H9 (cell line): ENCODE results near the gene GSTA3. TPM values are rescaled to one million over a fixed set of nuclear protein-coding genes. Genes with fewer than 3 reads are reported as not detected.

Source experiments
- DNase-seq: peaks from one replicate; pipeline ENCODE4 v3.0.0-alpha.2; 2017
- H2AFZ ChIP-seq: one replicate; pipeline ENCODE4 v1.6.1; 2013; ENCODE audit warnings: mild to moderate bottlenecking, low read length, control low read depth, moderate library complexity
- H2AK5ac ChIP-seq: 2 replicates; pipeline ENCODE4 v1.6.1; 2013; ENCODE audit warnings: low read length, control low read depth, mixed read lengths; ENCODE audit not compliant: insufficient read length
- H2BK120ac ChIP-seq: one replicate; pipeline ENCODE4 v1.6.1; 2013; ENCODE audit warnings: low read depth, mild to moderate bottlenecking, low read length, control low read depth, inconsistent platforms; ENCODE audit not compliant: poor library complexity, severe bottlenecking
- H2BK12ac ChIP-seq: 2 replicates; pipeline ENCODE4 v1.6.1; 2013; ENCODE audit warnings: low read length, control low read depth, mixed read lengths, low read depth; ENCODE audit not compliant: insufficient read length
- H2BK15ac ChIP-seq: 2 replicates; pipeline ENCODE4 v1.6.1; 2013; ENCODE audit warnings: low read depth, low read length, control low read depth
- H2BK20ac ChIP-seq: one replicate; pipeline ENCODE4 v1.6.1; 2013; ENCODE audit warnings: low read depth, mild to moderate bottlenecking, low read length, control low read depth, inconsistent platforms; ENCODE audit not compliant: poor library complexity, severe bottlenecking
- H2BK5ac ChIP-seq: 2 replicates; pipeline ENCODE4 v1.6.1; 2013; ENCODE audit warnings: low read length, control low read depth, mixed read lengths; ENCODE audit not compliant: insufficient read length
- H3K14ac ChIP-seq: 2 replicates; pipeline ENCODE4 v1.6.1; 2013; ENCODE audit warnings: low read length, control low read depth; ENCODE audit not compliant: insufficient read depth
- H3K18ac ChIP-seq: 2 replicates; pipeline ENCODE4 v1.6.1; 2013; ENCODE audit warnings: low read depth, mild to moderate bottlenecking, mixed read lengths, low read length, control low read depth; ENCODE audit not compliant: insufficient read length
- H3K23ac ChIP-seq: 2 replicates; pipeline ENCODE4 v1.6.1; 2013; ENCODE audit warnings: low read length, control low read depth, mixed read lengths, low read depth; ENCODE audit not compliant: insufficient read length
- H3K23me2 ChIP-seq: 2 replicates; pipeline ENCODE4 v1.6.1; 2013; ENCODE audit warnings: low read depth, mild to moderate bottlenecking, mixed read lengths, low read length, control low read depth; ENCODE audit not compliant: insufficient read length, poor library complexity, severe bottlenecking
- H3K27ac ChIP-seq: 2 replicates; pipeline ENCODE4 v1.5.1; 2013; ENCODE audit warnings: low read length, control low read depth, mixed read lengths, low read depth; ENCODE audit not compliant: insufficient read length
- H3K27me3 ChIP-seq: 2 replicates; pipeline ENCODE4 v1.6.1; 2013; ENCODE audit warnings: low read length, control low read depth, inconsistent platforms; ENCODE audit not compliant: insufficient read depth
- H3K4ac ChIP-seq: 2 replicates; pipeline ENCODE4 v1.6.1; 2013; ENCODE audit warnings: low read depth, mild to moderate bottlenecking, control low read depth, inconsistent platforms, low read length, moderate library complexity
- H3K4me1 ChIP-seq: 2 replicates; pipeline ENCODE4 v1.6.1; 2013; ENCODE audit warnings: low read length, control low read depth, inconsistent platforms; ENCODE audit not compliant: insufficient read depth
- H3K4me2 ChIP-seq: 2 replicates; pipeline ENCODE4 v1.6.1; 2013; ENCODE audit warnings: low read length, control low read depth, mixed read lengths; ENCODE audit not compliant: insufficient read length, insufficient read depth
- H3K56ac ChIP-seq: 2 replicates; pipeline ENCODE4 v1.6.1; 2013; ENCODE audit warnings: low read depth, mild to moderate bottlenecking, mixed read lengths, low read length, control low read depth; ENCODE audit not compliant: insufficient read length
- H3K79me1 ChIP-seq: 2 replicates; pipeline ENCODE4 v1.6.1; 2013; ENCODE audit warnings: low read depth, mild to moderate bottlenecking, moderate library complexity, low read length, control low read depth, inconsistent platforms; ENCODE audit not compliant: insufficient read depth, poor library complexity, severe bottlenecking
- H3K79me2 ChIP-seq: 2 replicates; pipeline ENCODE4 v1.6.1; 2013; ENCODE audit warnings: low read length, control low read depth, inconsistent platforms; ENCODE audit not compliant: insufficient read depth
- H3K9ac ChIP-seq: 2 replicates; pipeline ENCODE4 v1.6.1; 2013; ENCODE audit warnings: low read length, control low read depth, mixed read lengths; ENCODE audit not compliant: insufficient read length; ENCODE audit errors: extremely low read depth
- H3K9me3 ChIP-seq: one replicate; pipeline ENCODE4 v1.6.1; 2013; ENCODE audit warnings: low read depth, low read length, inconsistent platforms; ENCODE audit not compliant: control insufficient read depth
- H3T11ph ChIP-seq: one replicate; pipeline ENCODE4 v1.6.1; 2013; ENCODE audit warnings: mild to moderate bottlenecking, low read length, control low read depth, inconsistent platforms
- H4K20me1 ChIP-seq: one replicate; pipeline ENCODE4 v1.6.1; 2013; ENCODE audit not compliant: control insufficient read depth, insufficient read length, insufficient read depth
- H4K5ac ChIP-seq: 2 replicates; pipeline ENCODE4 v1.6.1; 2013; ENCODE audit warnings: low read depth, mild to moderate bottlenecking, mixed read lengths, low read length, control low read depth; ENCODE audit not compliant: insufficient read length
- H4K8ac ChIP-seq: replicated peaks from 2 replicates; pipeline ENCODE4 v1.6.1; 2013; ENCODE audit warnings: low read length, control low read depth, mixed read lengths, low read depth; ENCODE audit not compliant: insufficient read length
- H4K91ac ChIP-seq: 2 replicates; pipeline ENCODE4 v1.6.1; 2013; ENCODE audit warnings: low read depth, mild to moderate bottlenecking, moderate library complexity, mixed read lengths, low read length, control low read depth; ENCODE audit not compliant: insufficient read length
- H3K27ac Mint-ChIP-seq, 3 experiments: 2 replicates in 2 of 3; 3 replicates in 1 of 3; pipeline ENCODE4 v1.8.0; 2020 to 2021; ENCODE audit warnings: mixed read lengths in 3 of 3, mild to moderate bottlenecking in 1 of 3, moderate library complexity in 1 of 3
- H3K27me3 Mint-ChIP-seq: 2 replicates; pipeline ENCODE4 v1.8.0; 2021; ENCODE audit warnings: low read depth, mild to moderate bottlenecking, moderate library complexity, mixed read lengths
- H3K36me3 Mint-ChIP-seq, 3 experiments: 2 replicates in 2 of 3; 3 replicates in 1 of 3; pipeline ENCODE4 v1.8.0; 2020 to 2021; ENCODE audit warnings: low read depth in 3 of 3, mixed read lengths in 3 of 3; ENCODE audit not compliant: insufficient read depth in 1 of 3
- H3K4me1 Mint-ChIP-seq, 2 experiments: 2 replicates each; pipeline ENCODE4 v1.8.0; 2020; ENCODE audit warnings: mixed read lengths in 2 of 2
- H3K4me3 Mint-ChIP-seq, 2 experiments: 2 replicates in 1 of 2; 3 replicates in 1 of 2; pipeline ENCODE4 v1.8.0; 2020 to 2021; ENCODE audit warnings: mild to moderate bottlenecking in 2 of 2, mixed read lengths in 2 of 2, moderate library complexity in 1 of 2
- H3K9me3 Mint-ChIP-seq, 2 experiments: 2 replicates in 1 of 2; 3 replicates in 1 of 2; pipeline ENCODE4 v1.8.0; 2020; ENCODE audit warnings: mild to moderate bottlenecking in 2 of 2, mixed read lengths in 2 of 2, moderate library complexity in 1 of 2
- WGBS: extraction: QIAGEN DNeasy Blood & Tissue Kit; methylation state at CpG from one replicate; pipeline ENCODE4 v1.1.7; 2013; ENCODE audit warnings: missing lambda C conversion rate, low lambda C conversion rate, mixed read lengths; ENCODE audit not compliant: insufficient read length; ENCODE audit errors: extremely low coverage; 5-methylcytosine and 5-hydroxymethylcytosine counted together
- total RNA-seq: library from RNA; stranded (reverse); gene quantifications from 2 replicates; pipeline ENCODE4 v1.2.1, GENCODE V29; 2021
- TF ChIP-seq, protein P1 (sequence below): fragments of 200-600 bp; sonication (generic); conservative IDR thresholded peaks from 3 replicates; pipeline ENCODE4 v1.8.0; 2021; ENCODE audit warnings: antibody characterized with exemption, mild to moderate bottlenecking

The GSTA3 gene
- total RNA-seq, 1 experiment from 2014 or later, result not detected

DNA sequence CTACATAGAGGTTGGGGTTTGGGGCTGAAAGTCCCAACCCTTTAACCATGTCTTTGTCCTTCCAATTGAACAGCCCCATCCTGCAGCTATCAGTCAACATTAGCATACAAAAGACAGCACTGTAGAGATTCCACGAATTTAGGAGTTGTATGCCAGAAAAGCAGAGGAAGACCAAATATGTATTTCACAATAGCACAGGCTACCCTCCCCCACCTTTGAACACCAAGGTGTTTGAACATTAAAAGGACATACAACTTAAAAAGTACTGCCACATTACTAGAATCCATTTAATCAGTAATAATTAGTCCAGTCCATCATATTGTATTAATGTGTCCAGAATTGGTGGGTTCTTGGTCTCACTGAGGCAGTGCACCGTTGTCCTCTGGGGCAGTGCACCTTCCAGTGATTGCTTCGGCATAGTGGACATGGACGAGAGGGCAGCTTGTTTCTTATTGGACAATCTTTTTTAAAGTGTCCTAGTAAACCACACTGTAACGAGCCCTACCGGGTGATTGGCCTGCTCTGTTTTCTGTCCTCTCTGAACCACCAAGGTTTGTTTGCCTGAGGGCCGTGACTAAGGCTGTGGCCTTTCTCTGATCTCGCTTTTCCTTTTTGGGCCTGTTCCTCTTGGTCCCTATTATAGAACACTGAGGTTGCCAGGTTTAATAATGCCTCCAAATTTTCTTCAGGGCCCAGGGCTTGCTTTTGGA, 49.2 kb upstream of the GSTA3 start:
- WGBS, result no CpG with 5 or more reads among the region's 8 CpGs

More for the DNA sequence above, 49.2 kb upstream of the GSTA3 start:
- no peak overlapping the region for H2BK20ac ChIP-seq
- Mint-ChIP-seq H3K36me3 (peaks cover 0 to 16% (median 4%) of the 10 kb centered on the region in 3 experiments; a peak in 3 of 7 replicates), H3K27me3 (peaks cover 36% of the 10 kb centered on the region), H3K27ac (no peak overlapping the region), H3K4me3 (no peak overlapping the region), H3K4me1 (peaks cover 40 to 41% of the 10 kb centered on the region in 2 experiments), H3K9me3 (peaks cover 9 to 21% of the 10 kb centered on the region in 2 experiments; a peak in 4 of 5 replicates)
- no peak for DNase-seq
- no peak overlapping the region for H3K27ac ChIP-seq
- H4K20me1 ChIP-seq, result no peaks in the 10 kb centered on the region
- no peak overlapping the region for H2AK5ac ChIP-seq
- no peaks in the 10 kb centered on the region for H3K79me1 ChIP-seq
- H4K8ac ChIP-seq, result no peak overlapping the region
- no peaks in the 10 kb centered on the region for H3K23me2 ChIP-seq
- no peak overlapping the region for H2BK12ac ChIP-seq
- H4K91ac ChIP-seq, result no peak overlapping the region
- no peaks in the 10 kb centered on the region; the same call in 1 of the 2 replicates for H3K4me1 ChIP-seq
- no peak overlapping the region for H3K4ac ChIP-seq
- H2BK5ac ChIP-seq, result no peak overlapping the region
- no peak overlapping the region for H2BK15ac ChIP-seq
- no peak overlapping the region for H4K5ac ChIP-seq
- no peaks in the 10 kb centered on the region for H3K9me3 ChIP-seq
- no peak overlapping the region for H3K4me2 ChIP-seq
- H3K9ac ChIP-seq, result no peak overlapping the region
- H3K79me2 ChIP-seq, result no peaks in the 10 kb centered on the region
- H2BK120ac ChIP-seq, result no peak overlapping the region
- no peak overlapping the region for H3K18ac ChIP-seq
- no peak overlapping the region for H3K56ac ChIP-seq
- no peak overlapping the region for H3T11ph ChIP-seq
- no peak overlapping the region for H3K23ac ChIP-seq
- TF ChIP-seq, protein P1, sequence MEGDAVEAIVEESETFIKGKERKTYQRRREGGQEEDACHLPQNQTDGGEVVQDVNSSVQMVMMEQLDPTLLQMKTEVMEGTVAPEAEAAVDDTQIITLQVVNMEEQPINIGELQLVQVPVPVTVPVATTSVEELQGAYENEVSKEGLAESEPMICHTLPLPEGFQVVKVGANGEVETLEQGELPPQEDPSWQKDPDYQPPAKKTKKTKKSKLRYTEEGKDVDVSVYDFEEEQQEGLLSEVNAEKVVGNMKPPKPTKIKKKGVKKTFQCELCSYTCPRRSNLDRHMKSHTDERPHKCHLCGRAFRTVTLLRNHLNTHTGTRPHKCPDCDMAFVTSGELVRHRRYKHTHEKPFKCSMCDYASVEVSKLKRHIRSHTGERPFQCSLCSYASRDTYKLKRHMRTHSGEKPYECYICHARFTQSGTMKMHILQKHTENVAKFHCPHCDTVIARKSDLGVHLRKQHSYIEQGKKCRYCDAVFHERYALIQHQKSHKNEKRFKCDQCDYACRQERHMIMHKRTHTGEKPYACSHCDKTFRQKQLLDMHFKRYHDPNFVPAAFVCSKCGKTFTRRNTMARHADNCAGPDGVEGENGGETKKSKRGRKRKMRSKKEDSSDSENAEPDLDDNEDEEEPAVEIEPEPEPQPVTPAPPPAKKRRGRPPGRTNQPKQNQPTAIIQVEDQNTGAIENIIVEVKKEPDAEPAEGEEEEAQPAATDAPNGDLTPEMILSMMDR, result no peak
- H2AFZ ChIP-seq, result no peak overlapping the region
- H3K27me3 ChIP-seq, result no peaks in the 10 kb centered on the region; the same call in 1 of the 2 replicates
- H3K14ac ChIP-seq, result no peak overlapping the region
